Aorta (tissue), 5 donors: ENCODE measurements around the gene CITED4. TPM values are rescaled to one million over a fixed set of nuclear protein-coding genes. Genes with fewer than 3 reads are reported as not detected.
A peak's percentile ranks its signal among the peaks of the same experiment; 100 is the strongest.

Source experiments
- ATAC-seq: fragments of 200-7000 bp; cut with Tn5 transposase; one replicate; pipeline ENCODE4 v1.9.1; 2022; ENCODE audit warnings: moderate library complexity; ENCODE audit not compliant: low FRiP score
- DNase-seq, 2 donors: peaks; one replicate each; pipeline ENCODE4 v3.0.0-alpha.2; 2020
- H3K27ac ChIP-seq, 2 donors: one replicate each; pipeline ENCODE4 v1.5.1; 2013; ENCODE audit warnings: low read length in 2 of 2, mild to moderate bottlenecking in 2 of 2, moderate library complexity in 2 of 2, control low read depth in 1 of 2, inconsistent platforms in 1 of 2, low read depth in 1 of 2
- H3K27me3 ChIP-seq, 2 donors: one replicate each; pipeline ENCODE4 v1.6.1; 2013; ENCODE audit warnings: control low read depth in 1 of 2, low read length in 1 of 2, mild to moderate bottlenecking in 1 of 2, moderate library complexity in 1 of 2; ENCODE audit not compliant: insufficient read depth in 2 of 2, control insufficient read depth in 1 of 2
- H3K36me3 ChIP-seq, 2 donors: one replicate each; pipeline ENCODE4 v1.6.1; 2013; ENCODE audit warnings: control low read depth in 1 of 2, low read length in 1 of 2, mild to moderate bottlenecking in 1 of 2; ENCODE audit not compliant: insufficient read depth in 2 of 2, control insufficient read depth in 1 of 2
- H3K4me1 ChIP-seq, 2 donors: one replicate each; pipeline ENCODE4 v1.6.1; 2013; ENCODE audit warnings: low read length in 2 of 2, control low read depth in 1 of 2, mild to moderate bottlenecking in 1 of 2, moderate library complexity in 1 of 2; ENCODE audit not compliant: insufficient read depth in 2 of 2, control insufficient read depth in 1 of 2
- H3K4me3 ChIP-seq, 2 donors: one replicate each; pipeline ENCODE4 v1.5.1; 2013; ENCODE audit warnings: low read length in 2 of 2, control low read depth in 1 of 2, mild to moderate bottlenecking in 1 of 2
- H3K9me3 ChIP-seq: one replicate; pipeline ENCODE4 v1.6.1; 2013; ENCODE audit warnings: mild to moderate bottlenecking, low read length; ENCODE audit not compliant: control insufficient read depth
- whole genome bisulfite sequencing, 2 donors: extraction: QIAGEN DNeasy Blood & Tissue Kit; methylation state at CpG; one replicate each; pipeline ENCODE4 v1.1.7; 2013; 5-methylcytosine and 5-hydroxymethylcytosine counted together
- intact Hi-C, 2 donors: fragments of 100-400 bp; cut with DNase I; formaldehyde crosslinking; loops; one replicate each; pipeline versions ENCODE4 v1.14.2 to v1.15.0; 2022
- polyA plus RNA-seq, 2 donors: library from polyadenylated mRNA; stranded (reverse); fragments of 200-250 nt; gene quantifications; one replicate each; pipeline ENCODE4 v1.2.3, GENCODE V29; 2013
- total RNA-seq, 2 donors: library from RNA; stranded (reverse); fragmentation: NEBNext Ultra II Directional; extraction: Animal tissue kit (Norgen Biotek cat#: 25700); gene quantifications; one replicate each; pipeline ENCODE4 v1.2.1, GENCODE V29; 2021
- donor health status: healthy with polysubstance abuse.
- donor health status: Bipolar disorder and iron deficiency.
- donor health status: DM: no; HTN: no; CAD: no.
- donor health status: DM: no; HTN: no; CAD: no.
- donor health status: DM: yes; HTN: yes; CAD: no.

CITED4 gene
- total and polyA plus RNA-seq, 4 donors, result 4.0 to 19.0 (median 13.3) TPM

DNA sequence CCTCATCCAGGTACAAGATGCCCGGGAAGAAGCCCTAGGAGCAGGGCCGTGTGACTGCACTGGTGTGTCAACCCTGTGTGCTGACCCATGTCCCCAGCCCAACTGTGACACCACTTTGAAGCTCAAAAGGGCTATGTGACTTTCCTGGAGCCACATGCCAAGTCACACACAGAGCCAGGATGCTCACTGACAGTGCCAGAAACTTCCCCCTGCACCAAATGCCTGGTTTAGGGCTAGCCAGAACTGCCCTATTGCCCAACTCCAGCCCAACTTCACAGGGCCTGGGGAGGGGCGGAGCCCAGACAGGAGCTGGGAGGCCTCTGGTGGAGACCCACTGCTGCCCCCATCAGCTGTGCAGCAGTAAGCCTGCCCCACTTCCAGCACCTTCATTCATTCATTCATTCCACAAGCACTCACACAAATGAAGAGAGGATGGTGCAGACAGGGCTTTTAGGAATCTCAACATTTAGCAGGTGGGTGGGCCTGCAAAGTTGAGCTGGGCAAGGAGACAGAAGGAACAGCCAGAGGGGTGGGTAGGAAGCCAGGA, 41.8 kb downstream of the CITED4 start:
- Histone ChIP-seq H3K4me3 (no peak overlapping the region), H3K27ac (peak overlapping the region; percentile 31 to 75), H3K9me3 (no peaks in the 10 kb centered on the region), H3K36me3 (no peaks in the 10 kb centered on the region), H3K27me3 (no peaks in the 10 kb centered on the region), H3K4me1 (no peaks in the 10 kb centered on the region)
- DNase-seq (no peak), ATAC-seq (peak; percentile 58)
- WGBS, 2 donors, result 25 to 42% methylated on average over 3 of the region's 3 CpGs
- intact Hi-C loops, result loop anchor here in 1 of 2 donors (5.0 kb wide), 1 partner anchor 38 kb away; the partner anchor contains the start of gene KCNQ4

DNA sequence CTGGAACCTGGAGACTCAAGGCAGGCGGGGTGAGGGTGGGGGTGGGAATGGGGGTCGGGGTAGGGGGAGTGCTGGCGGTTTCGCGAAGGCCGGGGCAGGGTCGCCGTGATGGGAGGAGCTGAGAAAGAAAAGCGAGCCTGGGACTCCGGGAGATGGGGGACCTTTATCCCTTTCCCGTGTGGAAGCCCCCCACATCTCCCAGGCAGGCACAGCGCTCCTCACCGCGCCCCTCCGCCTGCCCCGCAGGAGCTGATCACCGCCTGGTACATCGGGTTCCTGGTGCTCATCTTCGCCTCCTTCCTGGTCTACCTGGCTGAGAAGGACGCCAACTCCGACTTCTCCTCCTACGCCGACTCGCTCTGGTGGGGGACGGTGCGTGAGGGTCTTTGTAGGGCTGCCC, 43.1 kb downstream of the CITED4 start:
- ATAC-seq (no peak), DNase-seq (no peak)
- Histone ChIP-seq H3K4me3 (no peak overlapping the region), H3K4me1 (no peaks in the 10 kb centered on the region), H3K9me3 (no peaks in the 10 kb centered on the region), H3K27me3 (no peaks in the 10 kb centered on the region), H3K36me3 (no peaks in the 10 kb centered on the region), H3K27ac (no peak overlapping the region)
- intact Hi-C loops, result no loop called here
- WGBS, 2 donors, result 89 to 90% methylated on average over 21 to 26 of the region's 26 CpGs

DNA sequence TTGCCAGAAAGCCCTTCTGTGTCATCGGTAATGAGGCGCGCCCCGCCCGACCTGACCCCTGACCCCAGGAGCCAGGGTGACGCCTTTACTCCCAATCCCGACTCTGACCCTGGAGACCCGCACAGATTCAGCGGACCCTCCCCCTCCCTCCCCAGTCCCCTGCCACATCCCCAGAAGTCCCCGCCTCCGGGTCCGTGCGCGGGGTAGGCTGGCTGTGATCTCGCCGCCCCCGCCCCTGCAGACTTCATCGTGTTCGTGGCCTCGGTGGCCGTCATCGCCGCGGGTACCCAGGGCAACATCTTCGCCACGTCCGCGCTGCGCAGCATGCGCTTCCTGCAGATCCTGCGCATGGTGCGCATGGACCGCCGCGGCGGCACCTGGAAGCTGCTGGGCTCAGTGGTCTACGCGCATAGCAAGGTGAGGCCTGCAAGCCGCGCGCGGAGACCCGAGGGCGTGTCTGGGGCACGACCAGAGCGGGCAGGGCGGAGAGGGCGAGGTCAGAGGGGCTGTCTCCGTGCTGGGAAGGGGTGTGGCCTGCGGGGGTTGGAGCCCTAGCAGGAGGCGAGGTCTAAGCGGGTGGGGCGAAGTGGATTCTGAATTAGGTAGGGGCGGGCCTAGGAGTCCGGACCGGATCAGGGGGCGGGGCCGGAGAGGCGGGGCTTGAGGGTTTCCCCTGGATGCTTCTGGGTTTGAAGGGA, 43.8 kb downstream of the CITED4 start:
- H3K27ac ChIP-seq, result no peak overlapping the region

DNA sequence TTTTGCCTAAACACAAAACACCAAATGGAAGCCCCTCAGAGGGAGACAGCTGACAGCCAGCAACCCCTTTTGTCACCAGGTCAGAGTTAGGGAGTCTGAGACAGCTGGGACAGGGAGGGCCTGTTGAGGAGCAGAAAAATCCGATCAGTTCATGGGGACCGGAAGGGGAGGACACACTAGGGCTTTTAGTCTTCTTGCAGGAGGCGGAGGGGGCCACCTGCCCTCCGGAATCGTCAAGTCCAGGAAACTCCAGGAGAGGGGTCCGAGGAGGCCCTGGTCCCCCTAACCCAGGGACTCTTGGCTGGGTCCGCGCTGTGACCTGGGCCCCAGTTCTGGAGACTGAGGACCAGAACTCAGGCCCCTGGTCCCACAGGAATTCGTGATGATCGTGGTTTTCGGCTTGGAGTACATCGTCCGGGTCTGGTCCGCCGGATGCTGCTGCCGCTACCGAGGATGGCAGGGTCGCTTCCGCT, 44.3 kb downstream of the CITED4 start:
- WGBS, 2 donors, result 91 to 92% methylated on average over 19 of the region's 19 CpGs
- Histone ChIP-seq H3K36me3 (no peaks in the 10 kb centered on the region), H3K4me1 (no peaks in the 10 kb centered on the region), H3K4me3 (no peak overlapping the region), H3K27ac (no peak overlapping the region), H3K27me3 (no peaks in the 10 kb centered on the region), H3K9me3 (no peaks in the 10 kb centered on the region)
- DNase-seq (no peak), ATAC-seq (no peak)
- intact Hi-C loops, result no loop called here

More for the DNA sequence above, 43.8 kb downstream of the CITED4 start:
- ATAC-seq (peak; percentile 30), DNase-seq (peak; percentile 72 to 84)
- WGBS, 2 donors, result 68% methylated on average over 50 to 59 of the region's 59 CpGs
- no peak overlapping the region for H3K4me3 ChIP-seq
- H3K36me3 ChIP-seq, result no peaks in the 10 kb centered on the region
- H3K9me3 ChIP-seq, result no peaks in the 10 kb centered on the region
- intact Hi-C loops, result no loop called here
- no peaks in the 10 kb centered on the region for H3K27me3 ChIP-seq
- H3K4me1 ChIP-seq, result no peaks in the 10 kb centered on the region

DNA sequence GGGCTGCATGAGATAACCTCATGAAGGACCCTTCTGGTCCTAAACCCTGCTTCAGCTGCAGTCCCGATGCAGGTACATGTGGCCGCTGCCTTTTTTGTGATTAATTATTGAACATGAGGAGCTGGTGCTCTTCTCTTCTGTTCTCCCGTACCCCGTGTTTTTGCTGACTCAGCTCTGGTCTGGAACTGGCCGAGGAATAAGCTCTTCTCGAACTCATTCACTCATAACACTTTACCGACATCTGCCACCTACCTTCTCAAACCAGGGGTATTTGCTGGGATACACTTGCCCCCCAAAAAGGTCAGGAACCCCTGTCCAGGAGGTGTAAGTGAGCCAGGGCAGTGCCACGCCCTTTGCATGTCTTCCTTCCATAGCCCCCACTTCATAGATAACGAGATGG, 46.7 kb downstream of the CITED4 start:
- H3K36me3 ChIP-seq, result no peaks in the 10 kb centered on the region
- H3K9me3 ChIP-seq, result no peaks in the 10 kb centered on the region
- no peak overlapping the region for H3K27ac ChIP-seq
- no peak for ATAC-seq
- no peak overlapping the region for H3K4me3 ChIP-seq
- intact Hi-C loops, result no loop called here
- no peaks in the 10 kb centered on the region for H3K27me3 ChIP-seq
- no peak for DNase-seq
- H3K4me1 ChIP-seq, result no peaks in the 10 kb centered on the region
- WGBS, 2 donors, result 79 to 80% methylated on average over 9 of the region's 9 CpGs

Other genes starting within 250 kb of the CITED4 start
- gene RIMS3, start 196.7 kb downstream of the CITED4 start, total RNA-seq, result 10 to 100 TPM; 16.7 to 18.3 TPM
- 1 to 10 TPM; 4.9 to 6.2 TPM for gene RIMS3, start 196.7 kb downstream of the CITED4 start, polyA plus RNA-seq
- 10 to 100 TPM; 39.1 to 56.4 TPM for gene NFYC, start 170.7 kb downstream of the CITED4 start, total RNA-seq
- gene NFYC, start 170.7 kb downstream of the CITED4 start, polyA plus RNA-seq, result 10 to 100 TPM; 21.3 to 36.2 TPM
- 1 to 10 TPM; 7.2 to 8.7 TPM for gene KCNQ4, start 78.6 kb downstream of the CITED4 start, total RNA-seq
- gene KCNQ4, start 78.6 kb downstream of the CITED4 start, polyA plus RNA-seq, result 10 to 100 TPM in 1 of 2 donors, under 1 TPM in 1; 0.88 to 10.0 TPM
- 10 to 100 TPM; 29.9 to 60.6 TPM for gene CTPS1, start 117.3 kb upstream of the CITED4 start, total RNA-seq
- gene CTPS1, start 117.3 kb upstream of the CITED4 start, polyA plus RNA-seq, result 10 to 100 TPM; 26.7 to 60.2 TPM
- 1 to 10 TPM in 1 of 2 donors, under 1 TPM in 1; 0.69 to 1.0 TPM for gene SLFNL1, start 159.4 kb upstream of the CITED4 start, total RNA-seq
- gene SLFNL1, start 159.4 kb upstream of the CITED4 start, polyA plus RNA-seq, result under 1 TPM; 0.38 to 0.51 TPM